ENCODE results near the gene NT5E. TPM values are rescaled to one million over a fixed set of nuclear protein-coding genes. Genes with fewer than 3 reads are reported as not detected.

The NT5E gene
- total and polyA plus RNA-seq, 2 of the 13 experiments (the other 11 are each of a cell fraction or from before 2014, with no cell fraction given), result 9.5 to 33.0 TPM

DNA sequence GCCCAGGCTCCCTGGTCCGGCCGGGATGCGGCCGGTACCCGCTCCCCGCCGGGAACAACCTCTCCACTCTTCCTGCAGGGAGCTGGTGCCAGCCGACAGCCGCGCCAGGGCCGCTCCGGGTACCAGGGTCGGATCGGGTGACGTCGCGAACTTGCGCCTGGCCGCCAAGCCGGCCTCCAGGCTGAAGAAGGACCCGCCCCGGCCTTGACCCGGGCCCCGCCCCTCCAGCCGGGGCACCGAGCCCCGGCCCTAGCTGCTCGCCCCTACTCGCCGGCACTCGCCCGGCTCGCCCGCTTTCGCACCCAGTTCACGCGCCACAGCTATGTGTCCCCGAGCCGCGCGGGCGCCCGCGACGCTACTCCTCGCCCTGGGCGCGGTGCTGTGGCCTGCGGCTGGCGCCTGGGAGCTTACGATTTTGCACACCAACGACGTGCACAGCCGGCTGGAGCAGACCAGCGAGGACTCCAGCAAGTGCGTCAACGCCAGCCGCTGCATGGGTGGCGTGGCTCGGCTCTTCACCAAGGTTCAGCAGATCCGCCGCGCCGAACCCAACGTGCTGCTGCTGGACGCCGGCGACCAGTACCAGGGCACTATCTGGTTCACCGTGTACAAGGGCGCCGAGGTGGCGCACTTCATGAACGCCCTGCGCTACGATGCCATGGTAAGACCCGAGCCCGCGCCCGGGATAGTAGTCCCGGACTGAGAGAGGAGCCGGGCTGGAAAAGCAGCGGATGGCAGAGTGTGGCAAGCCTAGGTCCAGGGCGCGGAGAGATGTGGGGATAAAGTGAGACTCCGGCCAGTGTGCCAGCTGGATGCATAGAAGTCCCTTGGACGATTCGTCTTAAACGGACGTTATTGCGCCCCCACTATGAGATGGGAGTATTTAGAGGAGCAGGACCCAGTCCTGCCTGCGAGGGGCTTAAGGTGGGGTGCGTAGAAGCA lies at the start of gene NT5E (continued):
- no peak for TF ChIP-seq ZNF160 (CRISPR knock-in tag; IDR thresholded peaks at IDR 0.05)
- TF ChIP-seq, protein P1, sequence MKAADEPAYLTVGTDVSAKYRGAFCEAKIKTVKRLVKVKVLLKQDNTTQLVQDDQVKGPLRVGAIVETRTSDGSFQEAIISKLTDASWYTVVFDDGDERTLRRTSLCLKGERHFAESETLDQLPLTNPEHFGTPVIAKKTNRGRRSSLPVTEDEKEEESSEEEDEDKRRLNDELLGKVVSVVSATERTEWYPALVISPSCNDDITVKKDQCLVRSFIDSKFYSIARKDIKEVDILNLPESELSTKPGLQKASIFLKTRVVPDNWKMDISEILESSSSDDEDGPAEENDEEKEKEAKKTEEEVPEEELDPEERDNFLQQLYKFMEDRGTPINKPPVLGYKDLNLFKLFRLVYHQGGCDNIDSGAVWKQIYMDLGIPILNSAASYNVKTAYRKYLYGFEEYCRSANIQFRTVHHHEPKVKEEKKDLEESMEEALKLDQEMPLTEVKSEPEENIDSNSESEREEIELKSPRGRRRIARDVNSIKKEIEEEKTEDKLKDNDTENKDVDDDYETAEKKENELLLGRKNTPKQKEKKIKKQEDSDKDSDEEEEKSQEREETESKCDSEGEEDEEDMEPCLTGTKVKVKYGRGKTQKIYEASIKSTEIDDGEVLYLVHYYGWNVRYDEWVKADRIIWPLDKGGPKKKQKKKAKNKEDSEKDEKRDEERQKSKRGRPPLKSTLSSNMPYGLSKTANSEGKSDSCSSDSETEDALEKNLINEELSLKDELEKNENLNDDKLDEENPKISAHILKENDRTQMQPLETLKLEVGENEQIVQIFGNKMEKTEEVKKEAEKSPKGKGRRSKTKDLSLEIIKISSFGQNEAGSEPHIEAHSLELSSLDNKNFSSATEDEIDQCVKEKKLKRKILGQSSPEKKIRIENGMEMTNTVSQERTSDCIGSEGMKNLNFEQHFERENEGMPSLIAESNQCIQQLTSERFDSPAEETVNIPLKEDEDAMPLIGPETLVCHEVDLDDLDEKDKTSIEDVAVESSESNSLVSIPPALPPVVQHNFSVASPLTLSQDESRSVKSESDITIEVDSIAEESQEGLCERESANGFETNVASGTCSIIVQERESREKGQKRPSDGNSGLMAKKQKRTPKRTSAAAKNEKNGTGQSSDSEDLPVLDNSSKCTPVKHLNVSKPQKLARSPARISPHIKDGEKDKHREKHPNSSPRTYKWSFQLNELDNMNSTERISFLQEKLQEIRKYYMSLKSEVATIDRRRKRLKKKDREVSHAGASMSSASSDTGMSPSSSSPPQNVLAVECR (CRISPR knock-in tag; IDR thresholded peaks at IDR 0.05; ENCODE audit: borderline replicate concordance), result peak; percentile 82
- no peak for TF ChIP-seq ZNF207 (IDR thresholded peaks at IDR 0.05; ENCODE audit: borderline replicate concordance)
- TF ChIP-seq ZFP90 (CRISPR knock-in tag; IDR thresholded peaks at IDR 0.05; ENCODE audit: borderline replicate concordance), result peak; percentile 77; the same call in 1 of the 2 replicates
- TF ChIP-seq, protein P2, sequence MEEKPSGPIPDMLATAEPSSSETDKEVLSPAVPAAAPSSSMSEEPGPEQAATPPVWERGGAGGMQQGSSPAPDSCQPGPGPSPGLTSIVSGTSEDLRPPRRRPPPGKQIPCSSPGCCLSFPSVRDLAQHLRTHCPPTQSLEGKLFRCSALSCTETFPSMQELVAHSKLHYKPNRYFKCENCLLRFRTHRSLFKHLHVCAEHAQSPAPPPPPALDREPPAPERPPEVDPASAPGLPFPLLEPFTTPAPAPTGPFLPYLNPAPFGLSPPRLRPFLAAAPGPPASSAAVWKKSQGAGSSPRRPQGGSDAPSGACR (CRISPR knock-in tag; IDR thresholded peaks at IDR 0.05), result 0 out of 2 replicates have a peak, but pooled peaks have one; percentile 62
- TF ChIP-seq, protein P3, sequence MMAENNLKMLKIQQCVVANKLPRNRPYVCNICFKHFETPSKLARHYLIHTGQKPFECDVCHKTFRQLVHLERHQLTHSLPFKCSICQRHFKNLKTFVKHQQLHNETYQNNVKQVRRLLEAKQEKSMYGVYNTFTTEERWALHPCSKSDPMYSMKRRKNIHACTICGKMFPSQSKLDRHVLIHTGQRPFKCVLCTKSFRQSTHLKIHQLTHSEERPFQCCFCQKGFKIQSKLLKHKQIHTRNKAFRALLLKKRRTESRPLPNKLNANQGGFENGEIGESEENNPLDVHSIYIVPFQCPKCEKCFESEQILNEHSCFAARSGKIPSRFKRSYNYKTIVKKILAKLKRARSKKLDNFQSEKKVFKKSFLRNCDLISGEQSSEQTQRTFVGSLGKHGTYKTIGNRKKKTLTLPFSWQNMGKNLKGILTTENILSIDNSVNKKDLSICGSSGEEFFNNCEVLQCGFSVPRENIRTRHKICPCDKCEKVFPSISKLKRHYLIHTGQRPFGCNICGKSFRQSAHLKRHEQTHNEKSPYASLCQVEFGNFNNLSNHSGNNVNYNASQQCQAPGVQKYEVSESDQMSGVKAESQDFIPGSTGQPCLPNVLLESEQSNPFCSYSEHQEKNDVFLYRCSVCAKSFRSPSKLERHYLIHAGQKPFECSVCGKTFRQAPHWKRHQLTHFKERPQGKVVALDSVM (CRISPR knock-in tag; IDR thresholded peaks at IDR 0.05), result no peak; the same call in 1 of the 2 replicates
- TF ChIP-seq THAP11 (CRISPR knock-in tag; IDR thresholded peaks at IDR 0.05), result no peak
- TF ChIP-seq ZNF616 (CRISPR knock-in tag; IDR thresholded peaks at IDR 0.05; ENCODE audit: low read depth), result no peak; the same call in 1 of the 2 replicates
- no peak for TF ChIP-seq HNRNPUL1 (IDR thresholded peaks at IDR 0.05; ENCODE audit: low read depth, low read length)
- no peak for TF ChIP-seq MAFG (CRISPR knock-in tag; IDR thresholded peaks at IDR 0.05)
- TF ChIP-seq, protein P4, sequence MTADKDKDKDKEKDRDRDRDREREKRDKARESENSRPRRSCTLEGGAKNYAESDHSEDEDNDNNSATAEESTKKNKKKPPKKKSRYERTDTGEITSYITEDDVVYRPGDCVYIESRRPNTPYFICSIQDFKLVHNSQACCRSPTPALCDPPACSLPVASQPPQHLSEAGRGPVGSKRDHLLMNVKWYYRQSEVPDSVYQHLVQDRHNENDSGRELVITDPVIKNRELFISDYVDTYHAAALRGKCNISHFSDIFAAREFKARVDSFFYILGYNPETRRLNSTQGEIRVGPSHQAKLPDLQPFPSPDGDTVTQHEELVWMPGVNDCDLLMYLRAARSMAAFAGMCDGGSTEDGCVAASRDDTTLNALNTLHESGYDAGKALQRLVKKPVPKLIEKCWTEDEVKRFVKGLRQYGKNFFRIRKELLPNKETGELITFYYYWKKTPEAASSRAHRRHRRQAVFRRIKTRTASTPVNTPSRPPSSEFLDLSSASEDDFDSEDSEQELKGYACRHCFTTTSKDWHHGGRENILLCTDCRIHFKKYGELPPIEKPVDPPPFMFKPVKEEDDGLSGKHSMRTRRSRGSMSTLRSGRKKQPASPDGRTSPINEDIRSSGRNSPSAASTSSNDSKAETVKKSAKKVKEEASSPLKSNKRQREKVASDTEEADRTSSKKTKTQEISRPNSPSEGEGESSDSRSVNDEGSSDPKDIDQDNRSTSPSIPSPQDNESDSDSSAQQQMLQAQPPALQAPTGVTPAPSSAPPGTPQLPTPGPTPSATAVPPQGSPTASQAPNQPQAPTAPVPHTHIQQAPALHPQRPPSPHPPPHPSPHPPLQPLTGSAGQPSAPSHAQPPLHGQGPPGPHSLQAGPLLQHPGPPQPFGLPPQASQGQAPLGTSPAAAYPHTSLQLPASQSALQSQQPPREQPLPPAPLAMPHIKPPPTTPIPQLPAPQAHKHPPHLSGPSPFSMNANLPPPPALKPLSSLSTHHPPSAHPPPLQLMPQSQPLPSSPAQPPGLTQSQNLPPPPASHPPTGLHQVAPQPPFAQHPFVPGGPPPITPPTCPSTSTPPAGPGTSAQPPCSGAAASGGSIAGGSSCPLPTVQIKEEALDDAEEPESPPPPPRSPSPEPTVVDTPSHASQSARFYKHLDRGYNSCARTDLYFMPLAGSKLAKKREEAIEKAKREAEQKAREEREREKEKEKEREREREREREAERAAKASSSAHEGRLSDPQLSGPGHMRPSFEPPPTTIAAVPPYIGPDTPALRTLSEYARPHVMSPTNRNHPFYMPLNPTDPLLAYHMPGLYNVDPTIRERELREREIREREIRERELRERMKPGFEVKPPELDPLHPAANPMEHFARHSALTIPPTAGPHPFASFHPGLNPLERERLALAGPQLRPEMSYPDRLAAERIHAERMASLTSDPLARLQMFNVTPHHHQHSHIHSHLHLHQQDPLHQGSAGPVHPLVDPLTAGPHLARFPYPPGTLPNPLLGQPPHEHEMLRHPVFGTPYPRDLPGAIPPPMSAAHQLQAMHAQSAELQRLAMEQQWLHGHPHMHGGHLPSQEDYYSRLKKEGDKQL (CRISPR knock-in tag; IDR thresholded peaks at IDR 0.05; ENCODE audit: low read depth), result no peak
- TF ChIP-seq FLYWCH1 (CRISPR knock-in tag; IDR thresholded peaks at IDR 0.05), result peak; percentile 71; the same call in 1 of the 2 replicates
- TF ChIP-seq, protein P5, sequence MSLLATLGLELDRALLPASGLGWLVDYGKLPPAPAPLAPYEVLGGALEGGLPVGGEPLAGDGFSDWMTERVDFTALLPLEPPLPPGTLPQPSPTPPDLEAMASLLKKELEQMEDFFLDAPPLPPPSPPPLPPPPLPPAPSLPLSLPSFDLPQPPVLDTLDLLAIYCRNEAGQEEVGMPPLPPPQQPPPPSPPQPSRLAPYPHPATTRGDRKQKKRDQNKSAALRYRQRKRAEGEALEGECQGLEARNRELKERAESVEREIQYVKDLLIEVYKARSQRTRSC (CRISPR knock-in tag; IDR thresholded peaks at IDR 0.05; ENCODE audit: low read depth), result 0 out of 2 replicates have a peak, but pooled peaks have one; percentile 49
- TF ChIP-seq RBAK (CRISPR knock-in tag; IDR thresholded peaks at IDR 0.05), result 0 out of 2 replicates have a peak, but pooled peaks have one; percentile 20

All from HepG2 (cell line).